ENCODE measurements around the gene MRGPRD.

The MRGPRD gene

GRCh38 chr11:68980776-68981065 lies at the start of gene MRGPRD:
Gene MRGPRD, minus strand, starts transcription at chr11:68980986. Its CDS starts 0 bp downstream, at chr11:68980986.
- DNase-seq (ENCODE audit: low read depth), result no peak

- no peak for DNase-seq (ENCODE audit: low read depth)
Measured at GRCh38 chr11:69030301-69030700, 49.5 kb upstream of the MRGPRD start.

GRCh38 chr11:69027704-69028372 lies 47.1 kb upstream of the MRGPRD start:
- DNase-seq (ENCODE audit: low read depth), result no peak

GRCh38 chr11:69024509-69024908 lies 43.7 kb upstream of the MRGPRD start:
- no peak for DNase-seq (ENCODE audit: low read depth)

GRCh38 chr11:69022260-69022659 lies 41.5 kb upstream of the MRGPRD start:
- DNase-seq (ENCODE audit: low read depth), result no peak

GRCh38 chr11:69018924-69019323 lies 38.1 kb upstream of the MRGPRD start:
- no peak for DNase-seq (ENCODE audit: low read depth)

- no peak for DNase-seq (ENCODE audit: low read depth)
Measured at GRCh38 chr11:69017951-69018350, 37.2 kb upstream of the MRGPRD start.

- no peak for DNase-seq (ENCODE audit: low read depth)
Measured at GRCh38 chr11:69014898-69015549, 34.2 kb upstream of the MRGPRD start.

GRCh38 chr11:69014084-69014851 lies 33.5 kb upstream of the MRGPRD start:
- DNase-seq (ENCODE audit: low read depth), result no peak

GRCh38 chr11:69013009-69013951 lies 32.5 kb upstream of the MRGPRD start, which contains the start of gene MRGPRF:
Gene MRGPRF, minus strand, starts transcription at chr11:69013246. Its CDS starts 3,345 bp downstream, at chr11:69009901.
- no peak for DNase-seq (ENCODE audit: low read depth)

GRCh38 chr11:69012092-69013008 lies 31.6 kb upstream of the MRGPRD start:
- DNase-seq (ENCODE audit: low read depth), result no peak

GRCh38 chr11:69011624-69012091 lies 30.9 kb upstream of the MRGPRD start:
- DNase-seq (ENCODE audit: low read depth), result no peak

- DNase-seq (ENCODE audit: low read depth), result no peak
Measured at GRCh38 chr11:69010964-69011623, 30.3 kb upstream of the MRGPRD start.

GRCh38 chr11:69010361-69010891 lies 29.6 kb upstream of the MRGPRD start:
- DNase-seq (ENCODE audit: low read depth), result no peak

- DNase-seq (ENCODE audit: low read depth), result no peak
Measured at GRCh38 chr11:69009441-69010211, 28.8 kb upstream of the MRGPRD start.

GRCh38 chr11:69008737-69009440 lies 28.1 kb upstream of the MRGPRD start:
- no peak for DNase-seq (ENCODE audit: low read depth)

- DNase-seq (ENCODE audit: low read depth), result no peak
Measured at GRCh38 chr11:69007975-69008381, 27.2 kb upstream of the MRGPRD start.

- DNase-seq (ENCODE audit: low read depth), result no peak
Measured at GRCh38 chr11:69006816-69007215, 26.0 kb upstream of the MRGPRD start.

Data from T-helper 22 cell (primary cell).